ENCODE measurements around the gene SLC22A17. TPM values are rescaled to one million over a fixed set of nuclear protein-coding genes. Genes with fewer than 3 reads are reported as not detected.

SLC22A17 gene
- total RNA-seq, 1 experiment from 2014 or later: 5.9 TPM

GRCh38 chr14:23372509-23372908 is 19.8 kb upstream of the SLC22A17 start, which contains the start of gene IL25:
TSS of gene IL25 (plus strand) at chr14:23372809.
- Histone ChIP-seq H3K4me3 (replicated peaks in 1 of 2; ENCODE audit: low read depth in 1 of 2, low read length in 2 of 2) (no peak within 1 kb of the TSS), H3K4me2 (ENCODE audit: low read length) (no peak within 1 kb of the TSS), H3K79me2 (ENCODE audit: insufficient read depth, low read length) (no peaks in the 10 kb centered on the region), H3K4me1 (ENCODE audit: control insufficient read depth in 1 of 2, insufficient read depth in 2 of 2, low read length in 2 of 2) (no peaks in the 10 kb centered on the region; a peak in 1 of 4 replicates), H3K9me3 (ENCODE audit: control insufficient read depth in 1 of 2, insufficient read depth in 1 of 2, low read depth in 1 of 2, low read length in 2 of 2) (no peaks in the 10 kb centered on the region), H2AFZ (ENCODE audit: low read depth, low read length, poor library complexity, severe bottlenecking) (no peak within 1 kb of the TSS), H3K9me2 (ENCODE audit: insufficient read depth) (no peaks in the 10 kb centered on the region), H3K9ac (ENCODE audit: low read length) (no peak within 1 kb of the TSS), H4K20me1 (ENCODE audit: insufficient read depth) (no peaks in the 10 kb centered on the region), H3K27me3 (ENCODE audit: insufficient read depth, low read length) (no peaks in the 10 kb centered on the region), H3K27ac (ENCODE audit: low read depth, low read length) (no peak within 1 kb of the TSS), H3K36me3 (ENCODE audit: control insufficient read depth in 1 of 2, insufficient read depth in 2 of 2, low read length in 2 of 2) (no peaks in the 10 kb centered on the region)
- POLR2A ChIA-PET: no interaction called here
- CTCF ChIA-PET: no interaction called here
- RAD21 ChIA-PET (ENCODE audit: low non-redundant PET in 1 of 2, low total read pairs in 2 of 2, uncharacterized antibody in 2 of 2, unreplicated experiment in 2 of 2): no interaction called here
- DNase-seq (ENCODE audit: low read depth, low spot score) (no peak), ATAC-seq (no peak)
- no TSS peak for BruUV-seq (replicated peaks)
- intact Hi-C loops (cut with micrococcal nuclease): no loop called here
- TF ChIP-seq JUND (IDR thresholded peaks at IDR 0.05) (no peak), MAX (IDR thresholded peaks at IDR 0.05) (no peak), EZH2phosphoT487 (IDR thresholded peaks at IDR 0.05; ENCODE audit: borderline replicate concordance) (no peak), REST (IDR thresholded peaks at IDR 0.05; ENCODE audit: low read depth) (no peak), YY1 (IDR thresholded peaks at IDR 0.05; ENCODE audit: extremely low read depth, insufficient replicate concordance, low read depth, low read length) (no peak), ELF1 (IDR thresholded peaks at IDR 0.05; ENCODE audit: borderline replicate concordance, low read depth) (no peak), ZFX (IDR thresholded peaks at IDR 0.05) (no peak)
- TF ChIP-seq, protein P1, sequence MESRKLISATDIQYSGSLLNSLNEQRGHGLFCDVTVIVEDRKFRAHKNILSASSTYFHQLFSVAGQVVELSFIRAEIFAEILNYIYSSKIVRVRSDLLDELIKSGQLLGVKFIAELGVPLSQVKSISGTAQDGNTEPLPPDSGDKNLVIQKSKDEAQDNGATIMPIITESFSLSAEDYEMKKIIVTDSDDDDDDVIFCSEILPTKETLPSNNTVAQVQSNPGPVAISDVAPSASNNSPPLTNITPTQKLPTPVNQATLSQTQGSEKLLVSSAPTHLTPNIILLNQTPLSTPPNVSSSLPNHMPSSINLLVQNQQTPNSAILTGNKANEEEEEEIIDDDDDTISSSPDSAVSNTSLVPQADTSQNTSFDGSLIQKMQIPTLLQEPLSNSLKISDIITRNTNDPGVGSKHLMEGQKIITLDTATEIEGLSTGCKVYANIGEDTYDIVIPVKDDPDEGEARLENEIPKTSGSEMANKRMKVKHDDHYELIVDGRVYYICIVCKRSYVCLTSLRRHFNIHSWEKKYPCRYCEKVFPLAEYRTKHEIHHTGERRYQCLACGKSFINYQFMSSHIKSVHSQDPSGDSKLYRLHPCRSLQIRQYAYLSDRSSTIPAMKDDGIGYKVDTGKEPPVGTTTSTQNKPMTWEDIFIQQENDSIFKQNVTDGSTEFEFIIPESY (IDR thresholded peaks at IDR 0.05; ENCODE audit: extremely low read depth, insufficient replicate concordance, low read length): no peak
